ENCODE results near the gene NUBPL. TPM values are rescaled to one million over a fixed set of nuclear protein-coding genes. Genes with fewer than 3 reads are reported as not detected.

NUBPL gene
- total RNA-seq, result 10 to 100 TPM; 10.8 to 15.1 (median 12.0) TPM
- long read RNA-seq, donor 1, transcript NUBPL-201 (11 exons, 3,049 nt), result major isoform, 7 of 11 reads
- long read RNA-seq, donor 1, partial matches to known transcripts, result 1 of 11 reads
- long read RNA-seq, donor 1, other reads (novel, unspliced or antisense), result 2 of 11 reads
- long read RNA-seq, donor 2, transcript NUBPL-201 (11 exons, 3,049 nt), result major isoform, 10 of 10 reads
- long read RNA-seq, donor 2, partial matches to known transcripts, result 0 of 10 reads
- long read RNA-seq, donor 2, other reads (novel, unspliced or antisense), result 0 of 10 reads

GRCh38 chr14:31561155-31561846, at the start of gene NUBPL:
Gene NUBPL (plus strand): TSS chr14:31561404. CDS start chr14:31561440, 36 bp downstream.
- DNase-seq, result peak; percentile 96 to 98 (median 96)
- Histone ChIP-seq H3K36me3 (ENCODE audit: low read depth) (no peaks in the 10 kb centered on the region), H3K4me1 (ENCODE audit: low read depth) (peaks cover 7% of the 10 kb centered on the region), H3K9me3 (no peaks in the 10 kb centered on the region), H3K4me3 (peak within 1 kb of the TSS; percentile 58)
- TF ChIP-seq CTCF (IDR thresholded peaks at IDR 0.05), result no peak
- intact Hi-C loops (cut with DNase I, micrococcal nuclease), result no loop called here
- peak; percentile 99 for ATAC-seq

GRCh38 chr14:31527087-31527486, 34.1 kb upstream of the NUBPL start:
- intact Hi-C loops (cut with DNase I, micrococcal nuclease), result no loop called here
- no peak for TF ChIP-seq CTCF (IDR thresholded peaks at IDR 0.05)
- Histone ChIP-seq H3K9me3 (no peaks in the 10 kb centered on the region), H3K4me1 (ENCODE audit: low read depth) (no peaks in the 10 kb centered on the region), H3K4me3 (no peak overlapping the region), H3K36me3 (ENCODE audit: low read depth) (no peaks in the 10 kb centered on the region)
- ATAC-seq (no peak), DNase-seq (no peak)

- no peak overlapping the region for H3K4me3 ChIP-seq
- TF ChIP-seq CTCF (IDR thresholded peaks at IDR 0.05), result no peak
- no peaks in the 10 kb centered on the region for H3K36me3 ChIP-seq (ENCODE audit: low read depth)
- H3K9me3 ChIP-seq, result no peaks in the 10 kb centered on the region
- no peak for DNase-seq
- ATAC-seq, result no peak
- intact Hi-C loops (cut with DNase I, micrococcal nuclease), result no loop called here
- no peaks in the 10 kb centered on the region for H3K4me1 ChIP-seq (ENCODE audit: low read depth)
Observed at GRCh38 chr14:31527546-31527945, 33.7 kb upstream of the NUBPL start.

GRCh38 chr14:31529053-31529452, 32.2 kb upstream of the NUBPL start:
- intact Hi-C loops (cut with DNase I, micrococcal nuclease), result no loop called here
- Histone ChIP-seq H3K36me3 (ENCODE audit: low read depth) (no peaks in the 10 kb centered on the region), H3K4me1 (ENCODE audit: low read depth) (no peaks in the 10 kb centered on the region), H3K9me3 (no peaks in the 10 kb centered on the region), H3K4me3 (no peak overlapping the region)
- no peak for ATAC-seq
- no peak for DNase-seq
- no peak for TF ChIP-seq CTCF (IDR thresholded peaks at IDR 0.05)

GRCh38 chr14:31530136-31530535, 31.1 kb upstream of the NUBPL start:
- TF ChIP-seq CTCF (IDR thresholded peaks at IDR 0.05), result no peak
- ATAC-seq (no peak), DNase-seq (no peak)
- Histone ChIP-seq H3K4me1 (ENCODE audit: low read depth) (no peaks in the 10 kb centered on the region), H3K9me3 (no peaks in the 10 kb centered on the region), H3K4me3 (no peak overlapping the region), H3K36me3 (ENCODE audit: low read depth) (no peaks in the 10 kb centered on the region)
- intact Hi-C loops (cut with DNase I, micrococcal nuclease), result no loop called here

Data from mucosa of descending colon (tissue), 3 donors.